ENCODE data around the gene PTPRD. TPM values are rescaled to one million over a fixed set of nuclear protein-coding genes. Genes with fewer than 3 reads are reported as not detected.

The PTPRD gene
- total RNA-seq, 1 experiment from 2014 or later, result 0.02 TPM

DNA sequence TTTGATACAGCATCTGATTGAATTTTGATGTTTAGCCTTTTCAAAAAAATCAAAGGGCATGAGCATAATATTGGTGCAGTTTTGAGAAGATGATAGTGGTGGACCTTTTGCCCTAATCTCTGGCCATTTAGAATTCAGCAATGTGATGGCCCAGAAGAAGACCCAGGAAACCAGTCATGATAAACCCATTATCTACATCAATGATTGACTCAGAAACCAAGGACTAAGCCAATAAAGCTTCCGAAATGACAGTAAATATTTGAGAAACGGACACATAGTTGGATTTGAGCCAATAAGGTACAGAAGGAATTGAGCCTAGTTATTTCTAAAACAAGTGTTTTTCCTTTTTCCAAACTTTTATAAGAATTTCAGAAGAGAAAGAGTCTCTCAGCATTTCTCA, 1654.4 kb downstream of the PTPRD start:
- no peak for ATAC-seq
- no TSS peak for BruUV-seq (replicated peaks)
- no peak overlapping the region for H3K27ac ChIP-seq (ENCODE audit: low read depth, low read length)
- intact Hi-C loops (cut with micrococcal nuclease), result no loop called here
- H3K9me3 ChIP-seq (ENCODE audit: control insufficient read depth in 1 of 2, insufficient read depth in 1 of 2, low read depth in 1 of 2, low read length in 2 of 2), result peaks cover 16 to 33% of the 10 kb centered on the region in 2 experiments; a peak in 2 of 4 replicates
- H3K4me2 ChIP-seq (ENCODE audit: low read length), result no peak overlapping the region
- POLR2A ChIA-PET, result no interaction called here
- no peaks in the 10 kb centered on the region for H3K36me3 ChIP-seq (ENCODE audit: control insufficient read depth in 1 of 2, insufficient read depth in 2 of 2, low read length in 2 of 2)
- no peak for TF ChIP-seq EZH2phosphoT487 (IDR thresholded peaks at IDR 0.05; ENCODE audit: borderline replicate concordance)
- CTCF ChIA-PET, result no interaction called here
- H3K4me1 ChIP-seq (ENCODE audit: control insufficient read depth in 1 of 2, insufficient read depth in 2 of 2, low read length in 2 of 2), result no peaks in the 10 kb centered on the region
- no peaks in the 10 kb centered on the region for H3K79me2 ChIP-seq (ENCODE audit: insufficient read depth, low read length)
- H4K20me1 ChIP-seq (ENCODE audit: insufficient read depth), result no peaks in the 10 kb centered on the region
- no peak for DNase-seq (ENCODE audit: low read depth, low spot score)
- no peak overlapping the region for H3K9ac ChIP-seq (ENCODE audit: low read length)
- H2AFZ ChIP-seq (ENCODE audit: low read depth, low read length, poor library complexity, severe bottlenecking), result no peak overlapping the region
- RAD21 ChIA-PET (ENCODE audit: low non-redundant PET in 1 of 2, low total read pairs in 2 of 2, uncharacterized antibody in 2 of 2, unreplicated experiment in 2 of 2), result no interaction called here
- H3K4me3 ChIP-seq (replicated peaks in 1 of 2; ENCODE audit: low read depth in 1 of 2, low read length in 2 of 2), result no peak overlapping the region
- H3K9me2 ChIP-seq (ENCODE audit: insufficient read depth), result no peaks in the 10 kb centered on the region
- no peaks in the 10 kb centered on the region for H3K27me3 ChIP-seq (ENCODE audit: insufficient read depth, low read length)

- ATAC-seq (no peak), DNase-seq (ENCODE audit: low read depth, low spot score) (no peak)
- H2AFZ ChIP-seq (ENCODE audit: low read depth, low read length, poor library complexity, severe bottlenecking), result no peak overlapping the region
- RAD21 ChIA-PET (ENCODE audit: low non-redundant PET in 1 of 2, low total read pairs in 2 of 2, uncharacterized antibody in 2 of 2, unreplicated experiment in 2 of 2), result no interaction called here
- no peak overlapping the region for H3K27ac ChIP-seq (ENCODE audit: low read depth, low read length)
- H3K4me2 ChIP-seq (ENCODE audit: low read length), result no peak overlapping the region
- no peak overlapping the region for H3K9ac ChIP-seq (ENCODE audit: low read length)
- BruUV-seq (replicated peaks), result no TSS peak
- H3K9me3 ChIP-seq (ENCODE audit: control insufficient read depth in 1 of 2, insufficient read depth in 1 of 2, low read depth in 1 of 2, low read length in 2 of 2), result peaks cover 11 to 35% of the 10 kb centered on the region in 2 experiments; a peak in 2 of 4 replicates
- H3K4me1 ChIP-seq (ENCODE audit: control insufficient read depth in 1 of 2, insufficient read depth in 2 of 2, low read length in 2 of 2), result no peaks in the 10 kb centered on the region
- H4K20me1 ChIP-seq (ENCODE audit: insufficient read depth), result no peaks in the 10 kb centered on the region
- H3K4me3 ChIP-seq (replicated peaks in 1 of 2; ENCODE audit: low read depth in 1 of 2, low read length in 2 of 2), result no peak overlapping the region
- H3K9me2 ChIP-seq (ENCODE audit: insufficient read depth), result no peaks in the 10 kb centered on the region
- H3K36me3 ChIP-seq (ENCODE audit: control insufficient read depth in 1 of 2, insufficient read depth in 2 of 2, low read length in 2 of 2), result no peaks in the 10 kb centered on the region
- intact Hi-C loops (cut with micrococcal nuclease), result no loop called here
- H3K79me2 ChIP-seq (ENCODE audit: insufficient read depth, low read length), result no peaks in the 10 kb centered on the region
- no peaks in the 10 kb centered on the region for H3K27me3 ChIP-seq (ENCODE audit: insufficient read depth, low read length)
- no peak for TF ChIP-seq SP1 (IDR thresholded peaks at IDR 0.05; ENCODE audit: low read depth)
- no peak for TF ChIP-seq EZH2phosphoT487 (IDR thresholded peaks at IDR 0.05; ENCODE audit: borderline replicate concordance)
- TF ChIP-seq, protein P1, sequence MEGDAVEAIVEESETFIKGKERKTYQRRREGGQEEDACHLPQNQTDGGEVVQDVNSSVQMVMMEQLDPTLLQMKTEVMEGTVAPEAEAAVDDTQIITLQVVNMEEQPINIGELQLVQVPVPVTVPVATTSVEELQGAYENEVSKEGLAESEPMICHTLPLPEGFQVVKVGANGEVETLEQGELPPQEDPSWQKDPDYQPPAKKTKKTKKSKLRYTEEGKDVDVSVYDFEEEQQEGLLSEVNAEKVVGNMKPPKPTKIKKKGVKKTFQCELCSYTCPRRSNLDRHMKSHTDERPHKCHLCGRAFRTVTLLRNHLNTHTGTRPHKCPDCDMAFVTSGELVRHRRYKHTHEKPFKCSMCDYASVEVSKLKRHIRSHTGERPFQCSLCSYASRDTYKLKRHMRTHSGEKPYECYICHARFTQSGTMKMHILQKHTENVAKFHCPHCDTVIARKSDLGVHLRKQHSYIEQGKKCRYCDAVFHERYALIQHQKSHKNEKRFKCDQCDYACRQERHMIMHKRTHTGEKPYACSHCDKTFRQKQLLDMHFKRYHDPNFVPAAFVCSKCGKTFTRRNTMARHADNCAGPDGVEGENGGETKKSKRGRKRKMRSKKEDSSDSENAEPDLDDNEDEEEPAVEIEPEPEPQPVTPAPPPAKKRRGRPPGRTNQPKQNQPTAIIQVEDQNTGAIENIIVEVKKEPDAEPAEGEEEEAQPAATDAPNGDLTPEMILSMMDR (IDR thresholded peaks at IDR 0.05 in 2 of 3, conservative IDR thresholded peaks at IDR 0.05 in 1 of 3; ENCODE audit: borderline replicate concordance in 1 of 3, insufficient read depth in 1 of 3, low read depth in 2 of 3, low read length in 2 of 3), result no peak
- no peak for TF ChIP-seq RAD21 (IDR thresholded peaks at IDR 0.05; ENCODE audit: low read depth)
- no peak for TF ChIP-seq TCF7L2 (IDR thresholded peaks at IDR 0.05; ENCODE audit: borderline replicate concordance, extremely low read depth, insufficient read depth, insufficient read length)
- TF ChIP-seq CBX3 (IDR thresholded peaks at IDR 0.05; ENCODE audit: low read depth), result no peak
- TF ChIP-seq SRF (IDR thresholded peaks at IDR 0.05; ENCODE audit: low read depth), result no peak
- no peak for TF ChIP-seq ZBTB33 (IDR thresholded peaks at IDR 0.05; ENCODE audit: extremely low read depth, insufficient replicate concordance, low read length)
- TF ChIP-seq, protein P2, sequence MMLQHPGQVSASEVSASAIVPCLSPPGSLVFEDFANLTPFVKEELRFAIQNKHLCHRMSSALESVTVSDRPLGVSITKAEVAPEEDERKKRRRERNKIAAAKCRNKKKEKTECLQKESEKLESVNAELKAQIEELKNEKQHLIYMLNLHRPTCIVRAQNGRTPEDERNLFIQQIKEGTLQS (IDR thresholded peaks at IDR 0.05), result no peak
- TF ChIP-seq FOSL1 (IDR thresholded peaks at IDR 0.05; ENCODE audit: low read depth), result no peak
- TF ChIP-seq ZFX (IDR thresholded peaks at IDR 0.05), result no peak
- CTCF ChIA-PET, result no interaction called here
- POLR2A ChIA-PET, result no interaction called here
Observed at GRCh38 chr9:8955315-8955714, 1657.5 kb downstream of the PTPRD start.
